GM11168 (cell line): ENCODE measurements around the gene TRAPPC6A.
"Not testable (repeated sequence)": the region's sequence is repeated elsewhere in the genome, so short reads cannot be mapped to it uniquely, and the experiment has no call there.

Experiments used
- in situ Hi-C: fragments of 300-500 bp; cut with MboI; formaldehyde crosslinking; loops from one replicate; pipeline ENCODE4 v1.12.0; 2022; ENCODE audit warnings: low sequenced_read_pairs; ENCODE audit not compliant: unreplicated experiment

The TRAPPC6A gene

GRCh38 chr19:45135176-45135885 is 42.7 kb downstream of the TRAPPC6A start:
- in situ Hi-C loops: no loop called here

GRCh38 chr19:45133661-45134060 is 44.4 kb downstream of the TRAPPC6A start:
- in situ Hi-C loops: no loop called here

GRCh38 chr19:45130888-45131615 is 47.0 kb downstream of the TRAPPC6A start:
- in situ Hi-C loops: no loop called here

GRCh38 chr19:45130236-45130635 is 47.8 kb downstream of the TRAPPC6A start:
- in situ Hi-C loops: no loop called here

GRCh38 chr19:45128806-45129205 is 49.2 kb downstream of the TRAPPC6A start:
- in situ Hi-C loops: no loop called here

- in situ Hi-C loops: no loop called here
Observed at GRCh38 chr19:45128146-45128545, 49.9 kb downstream of the TRAPPC6A start.

DNA sequence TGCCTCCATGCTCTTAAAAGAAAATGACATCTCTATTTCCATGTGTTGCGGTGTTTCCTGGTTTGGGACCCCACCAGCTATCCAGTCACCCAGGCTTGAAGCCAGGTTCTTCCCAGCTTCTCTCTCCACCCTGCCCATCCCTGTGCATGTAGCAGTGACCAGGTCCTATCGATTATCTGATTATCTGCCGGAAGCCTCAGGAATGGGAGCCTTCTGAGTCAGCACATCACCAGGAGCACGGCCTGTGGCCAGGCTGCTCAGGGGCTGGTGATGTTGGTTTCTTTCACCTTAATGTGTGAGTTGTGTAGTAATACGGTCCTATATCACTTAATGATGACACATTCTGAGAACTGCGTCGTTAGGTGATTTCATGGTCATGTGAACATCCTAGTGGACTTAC is 51.4 kb downstream of the TRAPPC6A start:
- in situ Hi-C loops: no loop called here

- in situ Hi-C loops: no loop called here
Observed at GRCh38 chr19:45125975-45126493, 52.0 kb downstream of the TRAPPC6A start.

GRCh38 chr19:45125360-45125759 is 52.7 kb downstream of the TRAPPC6A start:
- in situ Hi-C loops: no loop called here

DNA sequence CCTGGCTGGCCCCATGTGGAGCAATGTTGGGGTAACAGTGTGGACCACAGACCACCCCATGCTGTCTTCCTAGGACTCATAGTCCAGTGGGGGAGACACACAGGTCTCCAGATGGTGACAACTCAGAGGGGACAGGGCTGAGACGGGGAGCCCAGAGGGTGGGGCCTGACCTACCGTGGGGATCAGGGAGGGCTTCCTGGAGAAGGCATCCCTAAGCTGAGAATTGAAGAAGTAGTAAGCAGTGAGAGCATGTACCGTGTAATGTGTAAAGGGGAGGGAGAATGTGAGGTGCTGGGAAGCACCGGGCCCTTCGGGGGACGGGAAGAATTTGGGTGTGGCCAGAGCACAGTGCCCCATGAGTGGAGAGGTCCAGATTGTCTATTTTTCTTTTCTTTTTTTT is 54.0 kb downstream of the TRAPPC6A start:
- in situ Hi-C loops: no loop called here

DNA sequence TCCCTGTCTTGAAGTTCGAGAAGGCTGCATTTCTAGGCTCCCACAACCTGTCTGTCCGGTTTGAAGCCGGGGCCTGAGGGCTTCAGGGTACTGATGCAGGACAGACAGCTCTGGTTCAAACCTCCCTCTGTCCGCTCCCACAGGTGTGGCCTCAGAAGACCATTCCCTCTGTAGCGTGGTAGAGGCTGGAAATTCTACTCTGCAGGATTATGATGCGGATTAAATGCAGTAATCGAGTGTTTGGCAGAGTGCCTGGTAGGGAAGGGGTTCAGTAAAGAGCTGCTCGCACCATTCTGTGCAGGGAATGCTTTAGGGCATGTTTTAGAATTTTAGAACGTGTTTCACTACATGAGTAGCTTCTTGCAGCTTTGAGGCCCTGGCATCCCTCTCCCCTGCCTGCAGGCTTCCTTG is 54.6 kb downstream of the TRAPPC6A start:
- in situ Hi-C loops: no loop called here

GRCh38 chr19:45122832-45123231 is 55.2 kb downstream of the TRAPPC6A start:
- in situ Hi-C loops: no loop called here

GRCh38 chr19:45121827-45122345 is 56.2 kb downstream of the TRAPPC6A start:
- in situ Hi-C loops: no loop called here

DNA sequence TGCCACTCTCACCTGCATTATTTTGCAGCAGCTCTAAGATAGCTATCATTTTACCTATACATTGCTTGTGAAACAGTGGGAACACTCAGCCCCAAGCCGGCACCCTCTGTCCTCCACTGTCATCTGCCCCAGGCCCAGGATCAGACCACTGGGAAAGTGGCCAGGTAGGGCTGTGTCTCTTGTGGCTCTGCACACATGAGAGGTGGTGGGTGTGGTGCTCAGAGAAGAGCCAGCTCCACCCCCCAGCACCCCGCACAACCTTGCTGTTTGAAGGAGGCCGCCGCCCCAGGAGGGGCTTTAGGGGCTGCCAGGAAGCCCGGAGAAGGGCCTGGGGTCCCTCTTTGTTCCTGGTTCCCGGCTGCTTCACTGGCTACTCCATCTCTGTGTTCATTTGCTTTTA is 58.5 kb downstream of the TRAPPC6A start:
- in situ Hi-C loops: no loop called here

- in situ Hi-C loops: not testable (repeated sequence)
Observed at GRCh38 chr19:45118591-45119355, 59.3 kb downstream of the TRAPPC6A start.

DNA sequence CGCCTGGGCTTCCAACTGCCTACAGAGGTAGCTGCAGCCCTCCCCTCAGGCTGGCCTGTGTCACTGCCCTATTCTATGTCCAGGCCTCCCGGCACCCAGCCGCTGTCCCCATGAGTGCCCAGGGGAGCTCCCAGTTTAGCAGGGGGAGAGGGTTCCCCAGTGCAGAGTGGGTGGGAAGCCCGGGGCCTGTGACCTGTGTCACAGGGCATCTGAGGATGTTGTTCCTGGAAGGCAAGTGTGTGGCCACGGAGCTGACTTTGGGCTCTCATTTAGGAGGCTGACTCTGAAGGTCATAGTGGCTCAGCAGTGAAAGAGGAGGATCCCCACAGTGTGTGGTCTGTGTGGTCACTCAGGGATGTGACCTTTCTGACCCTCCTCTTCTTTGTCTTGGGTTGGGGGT is 59.9 kb downstream of the TRAPPC6A start:
- in situ Hi-C loops: no loop called here

DNA sequence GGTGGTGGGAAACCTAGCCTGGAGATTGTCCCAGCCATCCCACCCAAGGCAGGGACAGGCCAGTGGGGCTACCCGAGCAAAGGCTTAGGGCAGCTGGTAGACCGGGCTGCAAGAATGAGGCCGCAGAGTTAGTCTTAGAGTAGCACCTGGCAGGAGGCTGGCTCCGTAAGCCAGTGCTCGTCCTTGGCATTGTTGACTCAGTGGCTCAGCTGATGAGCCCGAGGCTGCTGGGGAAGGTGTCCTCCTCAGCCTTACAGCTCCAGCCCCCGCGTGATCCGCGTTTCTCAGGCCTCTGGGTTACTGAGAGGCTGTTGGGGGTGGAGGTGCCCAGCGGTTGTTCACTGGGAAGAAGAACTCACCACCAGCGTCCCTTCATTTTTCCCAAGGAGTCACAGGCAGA is 60.4 kb downstream of the TRAPPC6A start:
- in situ Hi-C loops: no loop called here

DNA sequence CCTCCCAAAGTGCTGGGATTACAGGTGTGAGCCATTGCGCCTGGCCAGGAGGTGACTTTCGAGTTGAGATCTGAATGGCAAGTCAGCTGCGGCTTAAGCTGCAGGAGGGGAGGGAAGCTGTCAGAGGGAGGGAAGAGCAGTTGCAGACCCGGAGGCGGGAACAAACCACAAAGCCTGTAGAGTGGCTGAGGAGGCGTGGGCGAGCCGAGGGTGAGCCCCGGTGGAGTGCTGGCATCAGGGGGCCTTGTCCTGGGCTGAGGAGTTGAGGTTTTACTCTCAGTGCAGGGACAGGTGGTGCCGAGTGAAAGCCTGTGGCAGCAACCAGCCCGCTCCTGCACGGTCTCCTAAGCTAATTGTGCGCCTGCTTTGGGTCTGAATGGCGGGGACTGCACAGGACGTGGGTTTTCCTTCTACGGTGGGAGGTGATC is 60.9 kb downstream of the TRAPPC6A start:
- in situ Hi-C loops: no loop called here

DNA sequence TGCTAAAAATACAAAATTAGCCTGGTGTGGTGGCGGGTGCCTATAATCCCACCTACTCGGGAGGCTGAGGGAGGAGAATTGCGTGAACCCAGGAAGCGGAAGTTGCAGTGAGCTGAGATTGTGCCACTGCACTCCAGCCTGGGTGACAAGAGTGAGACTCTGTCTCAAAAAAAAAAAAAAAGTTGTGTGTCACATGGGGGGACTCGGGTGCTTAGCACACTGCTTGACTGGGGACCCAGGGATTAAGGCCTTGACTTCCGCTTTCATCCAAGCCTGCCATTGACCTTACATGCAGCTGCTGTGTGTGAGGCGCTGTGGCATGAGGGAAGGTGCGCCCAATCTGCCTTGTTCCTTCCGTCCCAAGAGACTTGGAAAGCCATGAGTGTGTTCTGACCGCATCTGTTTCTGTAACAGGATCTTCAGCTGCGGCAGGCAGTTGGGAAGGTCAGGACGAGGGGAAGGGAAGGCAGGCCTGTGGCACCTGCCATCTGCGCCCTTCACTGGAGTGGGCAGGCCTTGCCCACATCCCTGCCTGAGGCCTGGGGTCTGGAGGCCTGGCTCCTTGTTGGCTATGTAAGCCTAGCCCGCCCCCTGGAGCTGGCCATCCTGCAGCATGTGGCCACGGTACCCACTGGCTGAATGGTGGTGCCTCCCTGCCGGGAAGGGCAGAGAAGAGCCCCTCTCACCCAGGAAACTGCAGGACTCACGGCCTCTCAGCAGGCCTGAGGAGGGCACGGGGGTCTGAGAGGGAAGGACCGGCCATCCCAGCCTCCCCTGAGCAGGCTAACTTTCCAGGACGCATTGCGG is 62.0 kb downstream of the TRAPPC6A start:
- in situ Hi-C loops: no loop called here

- in situ Hi-C loops: no loop called here
Observed at GRCh38 chr19:45114116-45114515, 63.9 kb downstream of the TRAPPC6A start.
